Measurements from ENCODE around the gene SBF2.

DNA sequence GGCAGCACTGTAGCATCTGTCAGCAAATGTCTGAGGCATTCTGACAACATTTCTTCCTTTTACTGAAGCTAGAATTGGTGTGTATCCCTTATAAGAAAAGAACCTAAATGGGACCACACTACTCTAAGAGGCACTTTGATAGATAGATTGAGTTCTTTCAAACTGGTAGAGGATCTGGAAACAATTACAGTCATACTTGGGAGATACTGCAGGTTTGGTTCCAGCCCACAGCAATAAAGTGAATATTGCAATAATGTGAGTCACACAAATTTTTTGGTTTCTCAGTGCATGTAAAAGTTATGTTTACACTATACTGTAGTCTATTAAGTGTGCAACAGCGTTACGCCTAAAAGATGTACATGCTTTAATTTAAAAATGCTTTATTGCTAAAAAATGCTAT, 96.9 kb downstream of the SBF2 start:
- TF ChIP-seq, protein P1, sequence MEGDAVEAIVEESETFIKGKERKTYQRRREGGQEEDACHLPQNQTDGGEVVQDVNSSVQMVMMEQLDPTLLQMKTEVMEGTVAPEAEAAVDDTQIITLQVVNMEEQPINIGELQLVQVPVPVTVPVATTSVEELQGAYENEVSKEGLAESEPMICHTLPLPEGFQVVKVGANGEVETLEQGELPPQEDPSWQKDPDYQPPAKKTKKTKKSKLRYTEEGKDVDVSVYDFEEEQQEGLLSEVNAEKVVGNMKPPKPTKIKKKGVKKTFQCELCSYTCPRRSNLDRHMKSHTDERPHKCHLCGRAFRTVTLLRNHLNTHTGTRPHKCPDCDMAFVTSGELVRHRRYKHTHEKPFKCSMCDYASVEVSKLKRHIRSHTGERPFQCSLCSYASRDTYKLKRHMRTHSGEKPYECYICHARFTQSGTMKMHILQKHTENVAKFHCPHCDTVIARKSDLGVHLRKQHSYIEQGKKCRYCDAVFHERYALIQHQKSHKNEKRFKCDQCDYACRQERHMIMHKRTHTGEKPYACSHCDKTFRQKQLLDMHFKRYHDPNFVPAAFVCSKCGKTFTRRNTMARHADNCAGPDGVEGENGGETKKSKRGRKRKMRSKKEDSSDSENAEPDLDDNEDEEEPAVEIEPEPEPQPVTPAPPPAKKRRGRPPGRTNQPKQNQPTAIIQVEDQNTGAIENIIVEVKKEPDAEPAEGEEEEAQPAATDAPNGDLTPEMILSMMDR (IDR thresholded peaks at IDR 0.05 in 8 of 11, conservative IDR thresholded peaks at IDR 0.05 in 3 of 11), result no peak
- no peak for TF ChIP-seq POLR2A (IDR thresholded peaks at IDR 0.05)

All from spleen (tissue), 7 donors.